K562 (cell line): ENCODE data around the gene NABP1. TPM values are rescaled to one million over a fixed set of nuclear protein-coding genes. Genes with fewer than 3 reads are reported as not detected.

Source experiments
- ATF4 ChIP-seq: fragments of 450-650 bp; formaldehyde crosslinking; IDR thresholded peaks from 2 replicates; pipeline ENCODE4 v1.4.0; 2022; ENCODE audit warnings: mild to moderate bottlenecking, moderate library complexity
- CEBPG ChIP-seq, 3 experiments: fragments of 200-800 bp in 1 of 3; sonication (Bioruptor generic) in 1 of 3; sonication (generic) in 1 of 3; formaldehyde crosslinking in 1 of 3; IDR thresholded peaks in 2 of 3; conservative IDR thresholded peaks in 1 of 3; 2 replicates each; pipeline versions ENCODE4 v1.6.1 to v1.8.0; 2016 to 2022; ENCODE audit warnings: missing compliant biosample characterization in 2 of 3, missing genetic modification characterization in 2 of 3, mild to moderate bottlenecking in 1 of 3, missing genetic modification reagents in 1 of 3
- CHD7 ChIP-seq: fragments of 200-600 bp; sonication (generic); IDR thresholded peaks from one replicate; pipeline ENCODE4 v1.6.1; 2012; ENCODE audit warnings: mild to moderate bottlenecking, low read depth, low read length, inconsistent platforms
- CREB3 ChIP-seq: fragments of 450-650 bp; conservative IDR thresholded peaks from 2 replicates; pipeline ENCODE4 v1.6.1; 2016; ENCODE audit warnings: missing genetic modification characterization, low read depth, mild to moderate bottlenecking, missing compliant biosample characterization, moderate library complexity
- EHMT2 ChIP-seq: fragments of 450-650 bp; IDR thresholded peaks from 2 replicates; pipeline ENCODE4 v1.6.1; 2018; ENCODE audit warnings: antibody characterized with exemption
- NR0B1 ChIP-seq: fragments of 450-650 bp; IDR thresholded peaks from one replicate; pipeline ENCODE4 v1.6.1; 2018; ENCODE audit warnings: mild to moderate bottlenecking, moderate library complexity; ENCODE audit not compliant: partially characterized antibody
- SRSF7 ChIP-seq: fragments of 200-400 bp; formaldehyde crosslinking; optimal IDR thresholded peaks from 2 replicates; pipeline ENCODE3; 2017; ENCODE audit warnings: mild to moderate bottlenecking, low read depth, low read length
- U2AF1 ChIP-seq: fragments of 200-400 bp; formaldehyde crosslinking; optimal IDR thresholded peaks from 2 replicates; pipeline ENCODE3; 2017; ENCODE audit warnings: mild to moderate bottlenecking, low read depth, low read length, moderate library complexity
- ZBTB7A ChIP-seq: IDR thresholded peaks from 2 replicates; pipeline ENCODE4 v1.6.1; 2011; ENCODE audit warnings: low read depth, mild to moderate bottlenecking, low read length, moderate library complexity, borderline replicate concordance; ENCODE audit not compliant: control insufficient read depth
- ZZZ3 ChIP-seq: fragments of 450-650 bp; IDR thresholded peaks from 2 replicates; pipeline ENCODE4 v1.6.1; 2016; ENCODE audit warnings: antibody characterized with exemption, mild to moderate bottlenecking, moderate library complexity
- polyA plus RNA-seq, 8 experiments: library from polyadenylated mRNA; depleted of rRNA in 4 of 8; stranded (reverse) in 5 of 8; unstranded in 3 of 8; fragments of >200 nt; fragmentation: Nextera tagmentation in 2 of 8; fragmentation: Illumina TruSeq in 1 of 8; extraction: Ambion mirVana in 2 of 8; extraction: Trizol in 1 of 8; gene quantifications; 2 replicates each; pipeline versions ENCODE4 v1.2.1 to v1.2.3, GENCODE V29; 2011 to 2014; ENCODE audit warnings: inconsistent platforms in 1 of 8, missing spikeins in 1 of 8
- total RNA-seq, 7 experiments: library from RNA; depleted of rRNA in 6 of 7; stranded (reverse); fragments of >200 nt in 6 of 7; fragmentation: Illumina TruSeq in 2 of 7; extraction: Trizol in 2 of 7; gene quantifications; 2 replicates each; pipeline versions ENCODE4 v1.2.1 to v1.2.3, GENCODE V29; 2011 to 2021; ENCODE audit warnings: low replicate concordance in 1 of 7

Gene NABP1
- total and polyA plus RNA-seq, 9 of the 15 experiments (the other 6 are each of a cell fraction or from before 2014, with no cell fraction given) = 12.8 to 44.0 (median 20.2) TPM

- no peak for TF ChIP-seq CHD7
- no peak for TF ChIP-seq U2AF1
- no peak for TF ChIP-seq SRSF7
- TF ChIP-seq NR0B1 = no peak
- no peak for TF ChIP-seq ZZZ3
- no peak for TF ChIP-seq ATF4 (CRISPR knock-in tag)
- TF ChIP-seq ZBTB7A = no peak
- TF ChIP-seq EHMT2 = peak; percentile 27; the same call in 1 of the 2 replicates
- peak; percentile 77; the same call in 1 of the 2 replicates for TF ChIP-seq CREB3 (tag)
- TF ChIP-seq CEBPG (CRISPR knock-in tag; IDR thresholded peaks at IDR 0.05) = no peak
- no peak for TF ChIP-seq CEBPG (tag; conservative IDR thresholded peaks at IDR 0.05 in 1 of 2, IDR thresholded peaks at IDR 0.05 in 1 of 2)
Observed at GRCh38 chr2:191637182-191638078, 40.5 kb upstream of the NABP1 start (continued).
